LHCN-M2 (cell line): Measurements from ENCODE around the gene CD8A. TPM values are rescaled to one million over a fixed set of nuclear protein-coding genes. Genes with fewer than 3 reads are reported as not detected.
A peak's percentile ranks its signal among the peaks of the same experiment; 100 is the strongest.

Experiments
- DNase-seq: peaks from one replicate; pipeline ENCODE4 v3.0.0-alpha.2; 2012; ENCODE audit warnings: low read depth
- total RNA-seq: library from RNA; depleted of rRNA; stranded (reverse); fragments of >200 nt; gene quantifications from 2 replicates; pipeline ENCODE4 v1.2.3, GENCODE V29; 2014; rRNA removed

The CD8A gene
- total RNA-seq, 1 experiment from 2014 or later = not detected

DNA sequence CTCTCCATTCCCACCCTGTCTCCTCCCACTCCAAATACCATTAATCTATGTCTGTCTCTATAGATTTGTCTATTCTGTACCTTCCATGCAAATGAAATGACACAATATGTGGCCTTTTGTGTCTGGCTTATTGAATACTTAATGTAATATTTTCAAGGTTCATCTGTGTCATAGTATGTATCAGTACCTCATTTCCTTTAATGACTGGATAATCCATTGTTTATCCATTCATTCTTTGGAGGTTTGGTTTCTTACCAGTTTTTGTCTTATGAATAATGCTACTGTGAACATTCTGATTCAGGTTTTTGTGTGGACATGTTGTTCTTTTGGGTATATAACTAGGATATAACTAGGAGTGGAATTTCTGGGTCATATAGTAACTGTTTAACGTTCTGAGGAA, 55.8 kb downstream of the CD8A start:
- DNase-seq = peak; percentile 15

Other genes starting within 250 kb of the CD8A start
- gene CHMP3, start 227.5 kb downstream of the CD8A start, total RNA-seq = 87.0 and 92.5 TPM in 2 replicates
- gene RNF103, start 167.0 kb downstream of the CD8A start, total RNA-seq = 15.7 and 19.3 TPM in 2 replicates
- 15.1 and 16.6 TPM in 2 replicates for gene RMND5A, start 70.6 kb downstream of the CD8A start, total RNA-seq
- gene CD8B, start 71.0 kb upstream of the CD8A start, total RNA-seq = not detected in 2 replicates
- 0.26 and 0.46 TPM in 2 replicates for gene RGPD1, start 151.2 kb upstream of the CD8A start, total RNA-seq
- 0.34 and 0.96 TPM in 2 replicates for gene PLGLB1, start 230.9 kb upstream of the CD8A start, total RNA-seq